Frontal cortex (tissue), 4 donors: Measurements from ENCODE around the gene VRK1. TPM values are rescaled to one million over a fixed set of nuclear protein-coding genes. Genes with fewer than 3 reads are reported as not detected.

Experiments used
- DNase-seq, 2 donors: peaks; one replicate each; pipeline ENCODE4 v3.0.0; 2012; ENCODE audit warnings: low spot score in 2 of 2
- FAIRE-seq: peaks from 2 replicates; lab custom pipeline; 2012; peaks lifted over from hg19 to GRCh38; lab: Jason Lieb, UNC
- total RNA-seq: library from RNA; depleted of rRNA; stranded (reverse); fragments of >200 nt; gene quantifications from one replicate; pipeline ENCODE4 v1.2.3, GENCODE V29; 2014
- donor health status: control.
- donor health status: control.
- donor health status: control.

Gene VRK1
- total RNA-seq, 1 donor from 2014 or later: 85.6 TPM

GRCh38 chr14:96783915-96784224 lies 13.3 kb upstream of the VRK1 start:
- FAIRE-seq (no peak), DNase-seq (no peak)

GRCh38 chr14:96790186-96790585 lies 7.0 kb upstream of the VRK1 start:
- FAIRE-seq: no peak

GRCh38 chr14:96790706-96791105 lies 6.5 kb upstream of the VRK1 start:
- no peak for FAIRE-seq
- no peak for DNase-seq

More at GRCh38 chr14:96790186-96790585, 7.0 kb upstream of the VRK1 start:
- DNase-seq: no peak

DNA sequence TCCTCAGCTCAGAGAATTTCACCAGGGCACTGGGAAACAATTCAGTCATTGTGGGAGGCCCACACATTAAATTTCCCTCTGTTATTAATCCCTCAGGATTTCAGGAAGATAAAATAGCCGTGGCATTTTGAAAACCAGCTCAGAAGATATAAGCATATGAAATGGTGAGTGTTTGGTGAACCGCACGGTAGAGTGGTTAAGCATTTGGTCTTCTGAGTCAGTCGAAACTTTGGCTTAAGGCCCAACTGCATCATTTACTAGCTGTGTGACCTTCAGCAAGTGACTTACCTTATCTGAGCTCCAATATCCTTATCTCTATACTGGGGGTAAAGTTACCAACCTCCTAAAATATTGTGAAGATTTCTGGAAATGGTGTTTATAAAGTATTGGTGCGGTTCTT lies 5.2 kb upstream of the VRK1 start:
- DNase-seq (no peak), FAIRE-seq (no peak)

GRCh38 chr14:96792591-96792990 lies 4.6 kb upstream of the VRK1 start:
- FAIRE-seq (no peak), DNase-seq (no peak)

- DNase-seq: no peak
Measured at GRCh38 chr14:96793547-96793946, 3.6 kb upstream of the VRK1 start.

DNA sequence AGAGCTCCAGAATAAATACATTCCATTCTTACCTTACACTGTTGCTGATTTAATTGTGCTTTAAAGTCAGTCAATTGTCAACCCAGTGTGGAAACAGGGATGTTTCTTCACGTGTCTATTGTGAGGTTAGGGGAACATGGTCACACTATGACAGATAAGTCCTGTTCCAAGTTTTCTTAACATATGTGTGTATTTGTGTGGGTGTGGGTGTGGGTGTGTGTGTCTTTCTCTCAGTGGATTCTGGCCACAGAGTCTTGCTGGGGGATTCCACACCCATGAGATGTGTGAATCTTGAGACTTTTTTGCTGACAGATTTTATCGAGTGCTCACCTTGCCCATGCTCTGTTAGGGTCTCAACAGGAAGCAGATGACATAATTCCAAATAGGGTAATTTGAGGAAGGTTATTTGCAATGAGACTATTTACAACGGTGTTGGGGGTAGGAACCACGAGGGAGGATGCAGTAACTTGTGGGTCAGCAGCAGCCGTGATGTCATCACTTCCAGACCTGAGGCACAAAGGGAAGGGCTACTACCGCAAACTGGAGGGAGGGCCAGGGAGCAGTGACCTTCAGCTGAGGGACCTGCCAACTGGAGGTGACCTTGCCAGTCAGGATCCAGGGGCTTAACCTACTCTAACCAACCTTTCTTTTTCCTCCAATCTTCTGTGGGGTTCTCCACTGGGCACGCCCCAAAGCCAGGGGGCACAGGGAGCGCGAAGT lies 1.9 kb upstream of the VRK1 start:
- FAIRE-seq: no peak

More at GRCh38 chr14:96793547-96793946, 3.6 kb upstream of the VRK1 start:
- FAIRE-seq: no peak

GRCh38 chr14:96797582-96798349 lies 584 bp downstream of the VRK1 start:
- DNase-seq: no peak
- no peak for FAIRE-seq

More for the DNA sequence above, 1.9 kb upstream of the VRK1 start:
- DNase-seq: no peak

GRCh38 chr14:96798956-96799355 lies 1.8 kb downstream of the VRK1 start:
- DNase-seq (no peak), FAIRE-seq (no peak)

GRCh38 chr14:96799489-96800054 lies 2.4 kb downstream of the VRK1 start:
- no peak for FAIRE-seq
- no peak for DNase-seq

GRCh38 chr14:96801931-96802330 lies 4.7 kb downstream of the VRK1 start:
- DNase-seq (no peak), FAIRE-seq (no peak)

- no peak for FAIRE-seq
- no peak for DNase-seq
Measured at GRCh38 chr14:96802963-96803362, 5.8 kb downstream of the VRK1 start.

DNA sequence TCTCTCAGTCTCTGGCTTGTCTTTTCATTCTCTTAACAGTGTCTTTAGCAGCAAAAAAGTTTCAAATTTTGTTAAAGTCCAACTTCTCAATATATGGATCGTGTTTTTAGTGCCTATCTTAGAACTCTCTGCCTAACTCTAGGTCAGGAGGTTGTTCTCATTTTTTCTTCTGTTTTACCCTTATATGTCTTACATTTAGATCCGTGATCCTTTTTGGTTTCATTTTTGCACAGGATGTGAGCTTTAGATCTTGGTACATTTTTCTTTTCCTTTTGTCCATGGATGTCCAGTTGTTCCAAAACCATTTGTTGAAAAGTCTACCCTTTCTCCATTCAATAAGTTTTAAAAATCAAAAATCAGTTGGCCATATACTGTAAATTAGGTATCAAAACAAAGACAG lies 6.8 kb downstream of the VRK1 start:
- no peak for FAIRE-seq
- no peak for DNase-seq

- DNase-seq: no peak
- FAIRE-seq: no peak
Measured at GRCh38 chr14:96804895-96805294, 7.7 kb downstream of the VRK1 start.

- FAIRE-seq (no peak), DNase-seq (no peak)
Measured at GRCh38 chr14:96805956-96806355, 8.8 kb downstream of the VRK1 start.

DNA sequence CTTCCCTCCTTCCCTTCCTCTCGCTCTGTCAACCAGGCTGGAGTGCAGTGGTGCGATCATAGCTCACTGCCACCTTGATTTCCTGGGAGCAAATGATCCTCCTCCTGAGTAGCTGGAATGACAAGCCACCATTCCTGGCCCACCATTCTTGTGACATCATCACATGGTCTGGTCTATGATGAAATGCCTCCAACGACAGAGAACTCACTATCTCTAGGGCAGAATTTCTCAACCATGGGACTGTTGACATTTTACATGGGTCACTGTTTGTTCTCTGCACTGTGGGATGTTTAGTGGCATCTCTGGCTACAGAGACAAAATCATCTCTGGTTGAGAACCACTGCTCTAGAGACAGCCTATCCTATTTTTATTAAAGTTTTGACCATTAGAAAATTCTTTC lies 9.7 kb downstream of the VRK1 start:
- FAIRE-seq: no peak

DNA sequence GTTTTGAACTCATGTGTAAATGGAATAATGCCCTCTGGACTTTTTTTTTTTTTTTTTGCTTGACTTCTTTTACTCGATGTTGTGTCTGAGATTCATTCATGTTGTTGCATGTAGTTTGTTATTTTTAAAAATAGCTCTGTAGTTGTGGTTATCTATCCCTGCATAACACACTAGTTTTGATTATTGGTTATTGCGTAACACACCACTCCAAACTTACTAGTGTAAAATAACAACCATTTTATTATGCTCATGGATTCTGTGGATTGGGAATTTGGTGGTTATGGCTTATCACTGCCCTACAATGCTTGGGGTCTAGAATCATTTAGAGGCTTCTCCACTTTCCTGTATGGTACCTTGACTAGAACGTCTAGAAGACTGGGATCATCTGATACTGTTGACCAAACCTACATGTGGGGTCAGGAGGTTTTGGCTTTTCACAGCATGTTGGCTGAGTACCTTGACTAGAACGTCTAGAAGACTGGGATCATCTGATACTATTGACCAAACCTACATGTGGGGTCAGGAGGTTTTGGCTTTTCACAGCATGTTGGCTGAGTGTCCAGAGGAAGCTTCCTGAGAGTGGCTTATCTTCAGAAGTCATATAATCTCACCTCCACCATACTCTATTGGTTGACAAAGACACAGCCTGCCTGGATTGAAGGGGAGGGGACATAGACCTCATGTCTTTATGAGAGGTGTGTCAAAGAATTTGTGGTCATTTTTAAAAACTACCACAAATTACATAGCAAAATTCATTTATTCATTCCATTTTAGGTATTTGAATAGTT lies 11.6 kb downstream of the VRK1 start:
- DNase-seq (no peak), FAIRE-seq (no peak)

More for the DNA sequence above, 9.7 kb downstream of the VRK1 start:
- no peak for DNase-seq

DNA sequence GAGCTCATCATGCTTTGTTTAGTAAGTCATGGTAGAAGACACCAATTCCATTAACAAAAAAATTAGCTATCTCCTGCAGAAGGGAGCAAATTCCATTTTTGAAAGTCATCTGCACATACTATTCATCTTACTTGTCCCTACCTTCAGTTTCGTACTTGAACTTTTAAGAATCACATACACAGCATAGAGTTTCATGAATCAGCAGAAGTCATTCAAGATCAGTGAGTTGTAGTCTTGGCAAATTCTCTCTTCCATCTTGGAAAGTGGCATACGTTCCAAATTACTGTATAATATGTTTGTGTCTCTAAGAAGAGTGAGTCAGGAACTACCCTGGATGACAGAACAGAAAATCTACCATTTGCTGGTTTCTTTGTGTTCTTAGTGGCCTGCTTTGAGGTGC lies 14.1 kb downstream of the VRK1 start:
- DNase-seq (no peak), FAIRE-seq (no peak)

- FAIRE-seq: no peak
Measured at GRCh38 chr14:96811985-96812667, 14.9 kb downstream of the VRK1 start.

GRCh38 chr14:96816281-96816680 lies 19.1 kb downstream of the VRK1 start:
- DNase-seq (no peak), FAIRE-seq (no peak)

More at GRCh38 chr14:96811985-96812667, 14.9 kb downstream of the VRK1 start:
- no peak for DNase-seq
